ENCODE results near the gene NXPH2. TPM values are rescaled to one million over a fixed set of nuclear protein-coding genes. Genes with fewer than 3 reads are reported as not detected.

NXPH2 gene
- total RNA-seq: not detected

- Histone ChIP-seq H3K4me1 (no peaks in the 10 kb centered on the region), H3K27me3 (peaks cover 7 to 48% of the 10 kb centered on the region in 2 donors), H3K27ac (no peak within 1 kb of the TSS), H3K36me3 (no peaks in the 10 kb centered on the region), H3K4me3 (peak within 1 kb of the TSS; percentile 22 to 73 (median 45)), H3K9me3 (no peaks in the 10 kb centered on the region)
- no peak for DNase-seq (ENCODE audit: low spot score in 2 of 2)
- TF ChIP-seq CTCF (IDR thresholded peaks at IDR 0.05): no peak
- no peak for TF ChIP-seq POLR2AphosphoS5 (IDR thresholded peaks at IDR 0.05)
- no peak for TF ChIP-seq POLR2A (IDR thresholded peaks at IDR 0.05)
- intact Hi-C loops (cut with DNase I; ENCODE audit: low total_unique reads): no loop called here
These were observed at the start of gene NXPH2 for GRCh38 chr2:138779781-138780445. Gene NXPH2, minus strand, starts transcription at chr2:138780390. Its CDS starts 149 bp downstream, at chr2:138780241.

- TF ChIP-seq POLR2A (IDR thresholded peaks at IDR 0.05): no peak
- no peak for TF ChIP-seq CTCF (IDR thresholded peaks at IDR 0.05)
- TF ChIP-seq POLR2AphosphoS5 (IDR thresholded peaks at IDR 0.05): no peak
- intact Hi-C loops (cut with DNase I; ENCODE audit: low total_unique reads): no loop called here
- no peak overlapping the region for H3K27ac ChIP-seq
These were observed 49.2 kb upstream of the NXPH2 start for GRCh38 chr2:138829326-138829919.

GRCh38 chr2:138827426-138828054, 47.4 kb upstream of the NXPH2 start:
- intact Hi-C loops (cut with DNase I; ENCODE audit: low total_unique reads): no loop called here
- DNase-seq (ENCODE audit: low spot score in 2 of 2): no peak
- TF ChIP-seq POLR2A (IDR thresholded peaks at IDR 0.05) (no peak), POLR2AphosphoS5 (IDR thresholded peaks at IDR 0.05) (no peak), CTCF (IDR thresholded peaks at IDR 0.05) (peak; percentile 56 to 72 (median 59))

More at GRCh38 chr2:138829326-138829919, 49.2 kb upstream of the NXPH2 start:
- H3K9me3 ChIP-seq: no peaks in the 10 kb centered on the region
- H3K4me1 ChIP-seq: no peaks in the 10 kb centered on the region
- no peaks in the 10 kb centered on the region for H3K27me3 ChIP-seq
- no peak overlapping the region for H3K4me3 ChIP-seq
- no peaks in the 10 kb centered on the region for H3K36me3 ChIP-seq
- DNase-seq (ENCODE audit: low spot score in 2 of 2): no peak

GRCh38 chr2:138823666-138824065, 43.5 kb upstream of the NXPH2 start:
- Histone ChIP-seq H3K27ac (no peak overlapping the region), H3K9me3 (no peaks in the 10 kb centered on the region), H3K36me3 (no peaks in the 10 kb centered on the region), H3K4me1 (no peaks in the 10 kb centered on the region), H3K4me3 (no peak overlapping the region), H3K27me3 (no peaks in the 10 kb centered on the region)
- DNase-seq (ENCODE audit: low spot score in 2 of 2): no peak
- TF ChIP-seq CTCF (IDR thresholded peaks at IDR 0.05) (no peak), POLR2A (IDR thresholded peaks at IDR 0.05) (no peak), POLR2AphosphoS5 (IDR thresholded peaks at IDR 0.05) (no peak)
- intact Hi-C loops (cut with DNase I; ENCODE audit: low total_unique reads): no loop called here

More at GRCh38 chr2:138827426-138828054, 47.4 kb upstream of the NXPH2 start:
- Histone ChIP-seq H3K4me1 (no peaks in the 10 kb centered on the region), H3K9me3 (no peaks in the 10 kb centered on the region), H3K27me3 (no peaks in the 10 kb centered on the region), H3K36me3 (no peaks in the 10 kb centered on the region), H3K27ac (no peak overlapping the region), H3K4me3 (no peak overlapping the region)

GRCh38 chr2:138819964-138820363, 39.8 kb upstream of the NXPH2 start:
- H3K27ac ChIP-seq: no peak overlapping the region
- H3K27me3 ChIP-seq: peaks cover 0 to 5% of the 10 kb centered on the region in 2 donors
- H3K4me1 ChIP-seq: no peaks in the 10 kb centered on the region
- DNase-seq (ENCODE audit: low spot score in 2 of 2): no peak
- intact Hi-C loops (cut with DNase I; ENCODE audit: low total_unique reads): no loop called here
- TF ChIP-seq POLR2AphosphoS5 (IDR thresholded peaks at IDR 0.05): no peak
- TF ChIP-seq POLR2A (IDR thresholded peaks at IDR 0.05): no peak
- TF ChIP-seq CTCF (IDR thresholded peaks at IDR 0.05): no peak
- no peak overlapping the region for H3K4me3 ChIP-seq
- H3K36me3 ChIP-seq: no peaks in the 10 kb centered on the region
- H3K9me3 ChIP-seq: no peaks in the 10 kb centered on the region
